GM21619 (cell line): ENCODE data around the gene BICRA.

Source experiments
- ATAC-seq: cut with Tn5 transposase; IDR thresholded peaks from one replicate; pipeline ENCODE4 v1.9.1; 2021; ENCODE audit not compliant: unreplicated experiment

BICRA gene

DNA sequence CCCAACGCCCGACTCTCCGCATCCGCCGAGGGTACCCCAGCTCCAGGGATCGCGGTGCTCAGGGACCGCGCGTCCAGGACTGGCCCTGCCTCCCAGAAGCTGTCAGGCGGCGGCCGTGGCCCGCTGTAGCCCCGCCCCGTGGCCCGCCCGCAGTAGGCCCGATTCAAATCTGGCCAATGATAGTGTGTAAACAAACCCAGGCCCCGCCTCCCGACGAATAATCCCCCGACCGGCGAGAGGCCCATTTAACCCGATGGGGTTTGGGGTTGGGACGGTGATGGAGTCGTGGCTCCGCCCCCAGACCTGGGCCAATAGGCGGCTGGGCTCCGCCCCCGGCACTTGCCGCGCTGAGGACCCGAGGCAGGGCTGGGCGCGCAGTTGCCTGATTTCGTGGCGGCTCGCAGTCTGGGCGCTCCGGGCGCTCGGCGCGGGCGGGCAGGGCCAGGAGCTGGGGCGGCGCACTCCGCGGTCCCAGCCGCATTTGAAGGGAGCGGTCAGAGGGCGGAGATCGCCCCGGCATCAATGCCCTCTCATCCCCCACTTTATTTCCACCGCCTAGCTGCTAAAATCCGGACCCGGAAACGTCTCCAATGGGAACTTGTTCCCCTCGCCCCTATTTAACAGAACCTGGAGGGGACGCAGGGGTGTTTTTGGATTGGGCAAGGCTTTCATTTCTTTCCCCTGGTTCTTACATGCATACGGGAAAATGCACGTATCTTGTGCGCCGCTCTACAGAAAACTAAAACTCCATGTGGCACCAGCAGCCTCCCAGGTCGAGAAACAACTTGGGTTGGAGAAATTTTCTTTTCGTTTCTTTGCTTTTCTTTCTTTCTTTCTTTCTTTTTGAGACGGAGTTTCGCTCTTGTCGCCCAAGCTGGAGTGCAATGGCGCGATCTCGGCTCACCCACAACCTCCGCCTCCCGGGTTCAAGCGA is 8.4 kb upstream of the BICRA start:
- ATAC-seq: peak; percentile 91

GRCh38 chr19:47601180-47601904 is 7.6 kb upstream of the BICRA start:
- ATAC-seq: no peak

GRCh38 chr19:47603706-47604565 is 5.0 kb upstream of the BICRA start:
- ATAC-seq: no peak

DNA sequence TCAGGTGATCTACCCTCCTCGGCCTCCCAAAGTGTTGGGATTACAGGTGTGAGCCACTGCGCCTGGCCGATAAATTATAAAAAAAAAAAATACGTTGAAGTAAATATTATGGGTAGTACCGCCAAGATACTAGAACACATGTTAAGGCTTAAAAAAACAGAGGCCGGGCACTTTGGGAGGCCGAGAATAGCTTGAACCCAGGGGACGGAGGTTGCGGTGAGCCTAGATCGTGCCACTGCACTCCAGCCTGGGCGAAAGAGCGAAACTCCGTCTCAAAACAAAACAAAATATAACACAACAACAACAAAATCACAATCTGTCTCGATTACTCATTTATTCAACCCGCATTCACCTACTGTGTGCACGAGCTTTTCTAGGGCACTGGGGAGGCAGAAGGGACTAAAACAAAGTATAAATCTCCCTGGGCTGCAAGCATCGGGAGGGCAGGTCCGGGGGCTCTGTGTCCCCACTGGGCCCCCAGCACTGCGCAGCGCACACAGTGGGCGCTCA is 1.3 kb upstream of the BICRA start:
- no peak for ATAC-seq

- peak; percentile 68 for ATAC-seq
These were observed 638 bp upstream of the BICRA start for GRCh38 chr19:47608074-47608918.

DNA sequence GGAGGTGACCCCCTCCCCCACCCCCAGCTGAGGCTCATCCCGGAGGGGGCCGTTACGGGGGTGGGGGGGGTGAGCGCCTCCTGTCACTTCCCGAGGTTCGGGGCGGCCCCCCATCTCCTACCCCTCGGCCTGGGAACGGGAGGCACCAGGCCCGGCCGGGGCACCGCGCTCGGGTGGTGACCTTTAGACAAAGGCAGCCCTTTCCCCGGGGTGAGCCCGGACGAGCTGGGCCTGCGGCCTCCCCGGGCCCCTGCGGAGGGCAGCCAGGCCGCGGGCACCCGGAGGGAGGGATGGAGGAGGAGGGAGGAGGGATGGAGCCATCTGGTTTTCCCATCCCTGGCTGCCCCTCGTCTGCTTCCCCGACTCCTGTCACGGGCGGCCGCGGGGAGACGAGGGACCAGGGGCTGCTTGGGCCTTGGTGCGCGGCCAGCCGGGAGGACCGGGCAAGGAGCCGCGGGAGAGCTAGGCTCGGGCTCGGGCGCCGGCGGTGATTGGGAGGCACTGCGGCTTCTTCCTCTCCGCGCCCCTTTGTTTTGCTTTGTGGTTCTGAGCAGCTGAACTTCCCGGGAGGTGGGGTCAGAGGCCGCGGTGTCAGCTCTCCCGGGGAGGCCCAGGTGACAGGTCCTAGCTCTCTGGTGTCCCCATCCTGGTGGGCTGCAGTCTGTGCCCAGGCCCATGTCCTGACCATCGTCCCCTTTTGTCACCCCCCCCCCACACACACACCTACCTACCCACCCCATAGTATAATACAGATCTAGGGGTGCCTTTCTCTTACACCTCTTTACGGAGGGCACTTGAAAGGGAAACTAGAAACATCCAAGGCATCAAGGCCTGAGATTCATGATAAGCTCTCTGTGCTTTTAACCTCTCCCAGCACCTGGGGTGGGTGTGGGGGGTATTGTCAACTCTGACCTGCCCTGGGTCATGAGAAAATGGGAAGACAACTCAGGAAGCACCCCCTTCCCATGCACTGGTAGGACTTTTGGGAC is 1.3 kb downstream of the BICRA start:
- no peak for ATAC-seq

- no peak for ATAC-seq
These were observed 2.0 kb downstream of the BICRA start for GRCh38 chr19:47610902-47611301.

DNA sequence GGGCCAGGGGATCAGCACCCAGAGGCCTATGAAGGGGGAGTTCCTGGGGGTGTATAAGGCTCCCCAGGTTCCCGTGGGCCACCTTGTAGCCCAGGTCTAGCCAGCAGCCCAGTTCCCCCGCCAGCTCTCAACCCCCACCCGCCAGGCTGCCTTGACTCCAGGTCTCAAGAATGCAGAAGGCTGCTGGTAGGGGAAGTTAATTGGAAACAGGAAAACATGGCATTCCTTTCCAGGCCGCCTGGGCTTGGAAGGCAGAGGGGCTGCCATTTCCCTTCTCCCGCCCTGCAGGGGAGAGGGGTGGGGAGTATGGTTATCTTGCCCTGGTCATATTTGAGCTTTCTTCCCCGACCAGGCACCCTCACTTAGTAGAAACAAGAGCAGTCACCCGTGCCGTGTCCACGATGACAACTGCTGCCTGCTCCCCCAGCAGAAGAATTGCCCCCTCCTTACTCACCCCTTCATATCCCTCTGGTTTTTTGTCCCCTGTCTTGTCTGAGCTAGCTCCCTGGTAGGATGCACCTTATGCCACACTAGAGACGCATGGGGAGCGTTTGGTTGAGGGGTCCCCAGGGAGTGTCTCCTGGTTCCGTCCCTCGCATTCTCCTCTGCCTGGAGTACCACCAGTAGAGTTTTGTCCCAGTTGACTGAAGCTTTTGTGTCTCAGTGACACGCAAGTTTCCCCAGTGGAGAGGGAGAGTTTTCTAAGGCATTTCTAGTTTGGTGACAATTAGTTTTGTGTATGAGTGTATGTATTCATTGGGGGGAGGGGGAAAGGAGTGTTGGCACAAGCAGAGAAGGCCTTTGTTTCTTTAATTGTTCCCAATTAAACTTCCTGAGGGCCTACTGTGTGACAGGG is 4.5 kb downstream of the BICRA start:
- no peak for ATAC-seq

DNA sequence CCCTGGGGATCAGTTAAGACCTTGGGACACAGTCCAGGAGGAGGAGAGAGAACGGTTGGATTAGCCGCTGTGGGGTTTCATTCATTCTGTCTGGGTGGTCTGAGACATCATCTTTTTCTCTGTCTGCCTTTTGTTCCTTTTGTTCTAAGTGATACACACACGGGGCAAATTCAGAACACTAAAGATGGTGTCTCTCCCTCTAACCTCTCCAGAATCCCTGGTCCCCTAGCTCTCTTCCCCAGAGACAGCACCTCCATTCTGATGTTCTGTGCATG is 5.0 kb downstream of the BICRA start:
- ATAC-seq: no peak

- ATAC-seq: no peak
These were observed 5.6 kb downstream of the BICRA start for GRCh38 chr19:47614559-47614958.

DNA sequence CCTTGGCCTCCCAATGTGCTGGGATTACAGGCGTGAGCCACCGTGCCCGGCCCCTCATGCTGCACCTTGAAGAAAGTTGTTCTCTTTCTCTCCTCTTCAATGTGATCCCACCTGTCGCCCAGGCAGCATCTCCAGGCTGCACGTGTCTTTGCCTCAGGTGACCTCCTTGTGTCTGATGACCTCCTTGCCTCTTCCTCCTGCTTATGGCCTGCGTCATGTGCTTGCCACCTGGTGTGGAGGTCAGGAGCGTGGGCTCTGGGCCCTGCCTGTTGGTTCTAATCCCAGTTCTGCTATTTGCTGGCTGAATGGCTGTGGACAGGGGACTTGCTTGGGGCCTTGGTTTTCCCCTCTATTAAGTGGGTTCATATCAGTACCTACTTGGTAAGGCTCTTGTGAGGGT is 6.3 kb downstream of the BICRA start:
- no peak for ATAC-seq

- ATAC-seq: no peak
These were observed 6.8 kb downstream of the BICRA start for GRCh38 chr19:47615714-47616113.

- no peak for ATAC-seq
These were observed 9.8 kb downstream of the BICRA start for GRCh38 chr19:47618771-47619170.

GRCh38 chr19:47619763-47620162 is 10.8 kb downstream of the BICRA start:
- ATAC-seq: no peak

- no peak for ATAC-seq
These were observed 14.4 kb downstream of the BICRA start for GRCh38 chr19:47623151-47623920.

GRCh38 chr19:47623921-47624391 is 15.0 kb downstream of the BICRA start:
- no peak for ATAC-seq

GRCh38 chr19:47625650-47626049 is 16.7 kb downstream of the BICRA start:
- no peak for ATAC-seq
